HepG2 (cell line): ENCODE data around the gene ZNF512B. TPM values are rescaled to one million over a fixed set of nuclear protein-coding genes. Genes with fewer than 3 reads are reported as not detected.
A peak's percentile ranks its signal among the peaks of the same experiment; 100 is the strongest.

Experiments used
- ATAC-seq: fragments of 200-7000 bp; cut with Tn5 transposase; 3 replicates; pipeline ENCODE4 v1.9.1; 2020; ENCODE audit warnings: mild to moderate bottlenecking, moderate library complexity
- BruUV-seq: library from RNA; stranded (reverse); fragments of 400-500 nt; replicated peaks from 2 replicates; lab custom pipeline; 2021; lab: Mats Ljungman, UMichigan
- CTCF ChIA-PET: fragments of 300-600 bp; formaldehyde crosslinking; extraction: SDS; loops from one replicate; lab custom pipeline; 2021; ENCODE audit warnings: low total read pairs, inconsistent platforms, low intra/inter-chr PET ratio; lab: Yijun Ruan, JAX
- POLR2A ChIA-PET: fragments of 350-600 bp; sonication (Branson Sonifier 250); formaldehyde crosslinking; loops from one replicate; lab custom pipeline; 2020; ENCODE audit warnings: antibody characterized with exemption, inconsistent platforms; lab: Yijun Ruan, JAX
- DNase-seq: peaks from one replicate; pipeline ENCODE4 v3.0.0-alpha.2; 2015; ENCODE audit warnings: low spot score
- FAIRE-seq: peaks from 3 replicates; lab custom pipeline; 2011; peaks lifted over from hg19 to GRCh38; lab: Jason Lieb, UNC
- H2AFZ ChIP-seq: one replicate; pipeline ENCODE4 v1.6.1; 2011; ENCODE audit warnings: low read length, inconsistent platforms
- H3K27ac ChIP-seq: fragments of 300-600 bp; 3 replicates; pipeline ENCODE4 v1.8.0; 2011; ENCODE audit warnings: mixed run types, mild to moderate bottlenecking, mixed read lengths, low read length, inconsistent platforms; ENCODE audit not compliant: insufficient read depth; ENCODE audit errors: extremely low read length
- H3K27me3 ChIP-seq, 2 experiments: fragments of 200-600 bp in 1 of 2; 2 replicates in 1 of 2; 3 replicates in 1 of 2; pipeline versions ENCODE4 v1.6.0 to v1.8.0; 2011; ENCODE audit warnings: low read length in 2 of 2, mild to moderate bottlenecking in 2 of 2, moderate library complexity in 2 of 2, inconsistent platforms in 1 of 2; ENCODE audit not compliant: insufficient read depth in 2 of 2, control insufficient read depth in 1 of 2
- H3K36me3 ChIP-seq, 2 experiments: fragments of 200-600 bp in 1 of 2; replicated peaks in 1 of 2; 2 replicates in 1 of 2; 3 replicates in 1 of 2; pipeline versions ENCODE4 v1.5.1 to v1.8.0; 2011; ENCODE audit warnings: low read length in 2 of 2, inconsistent platforms in 1 of 2; ENCODE audit not compliant: insufficient read depth in 2 of 2, control insufficient read depth in 1 of 2
- H3K4me1 ChIP-seq: 2 replicates; pipeline ENCODE4 v1.5.1; 2012; ENCODE audit warnings: low read length, inconsistent platforms; ENCODE audit not compliant: insufficient read depth
- H3K4me2 ChIP-seq: 2 replicates; pipeline ENCODE4 v1.6.0; 2011; ENCODE audit warnings: low read depth, low read length, inconsistent platforms
- H3K4me3 ChIP-seq, 3 experiments: fragments of 200-600 bp in 1 of 3; sonication (generic), shearing (Covaris generic) in 1 of 3; replicated peaks in 1 of 3; 2 replicates each; pipeline ENCODE4 v1.5.1; 2011 to 2016; ENCODE audit warnings: low read length in 3 of 3, inconsistent platforms in 2 of 3, low read depth in 2 of 3, mild to moderate bottlenecking in 2 of 3, control low read depth in 1 of 3, mixed read lengths in 1 of 3; ENCODE audit not compliant: insufficient read depth in 1 of 3
- H3K79me2 ChIP-seq: one replicate; pipeline ENCODE4 v1.6.1; 2011; ENCODE audit warnings: low read length, inconsistent platforms; ENCODE audit not compliant: insufficient read depth
- H3K9ac ChIP-seq: 2 replicates; pipeline ENCODE4 v1.6.0; 2011; ENCODE audit warnings: mild to moderate bottlenecking, low read depth, low read length, inconsistent platforms; ENCODE audit not compliant: insufficient read depth
- H3K9me3 ChIP-seq: 2 replicates; pipeline ENCODE4 v1.5.1; 2012; ENCODE audit warnings: mild to moderate bottlenecking, low read length
- H4K20me1 ChIP-seq: 2 replicates; pipeline ENCODE4 v1.6.0; 2011; ENCODE audit warnings: inconsistent platforms, mild to moderate bottlenecking, low read length, moderate library complexity; ENCODE audit not compliant: insufficient read depth
- AFF4 ChIP-seq: sonication (generic); formaldehyde crosslinking; IDR thresholded peaks from 2 replicates; pipeline ENCODE4 v1.4.0; 2020; ENCODE audit warnings: missing genetic modification reagents
- POLR2A ChIP-seq, 2 experiments: IDR thresholded peaks; 2 replicates each; pipeline ENCODE4 v1.6.1; 2011; ENCODE audit warnings: low read depth in 2 of 2, low read length in 2 of 2, mild to moderate bottlenecking in 1 of 2, moderate library complexity in 1 of 2; ENCODE audit not compliant: insufficient read depth in 1 of 2
- ZNF580 ChIP-seq: IDR thresholded peaks from 2 replicates; pipeline ENCODE4 v1.6.1; 2016; ENCODE audit warnings: low read depth, borderline replicate concordance
- ZNF768 ChIP-seq: sonication (generic); formaldehyde crosslinking; IDR thresholded peaks from 2 replicates; pipeline ENCODE4 v1.4.0; 2020; ENCODE audit warnings: missing genetic modification reagents
- WGBS: methylation state at CpG from one replicate; pipeline ENCODE4 v1.1.6; 2017; ENCODE audit warnings: low lambda C conversion rate; 5-methylcytosine and 5-hydroxymethylcytosine counted together
- in situ Hi-C: cut with HindIII; loops from 2 replicates; pipeline ENCODE4 v1.10.0; 2017; ENCODE audit warnings: low pct_unique_long_range_greater_than_20kb; ENCODE audit not compliant: extremely low pct_ligation_motif_present
- intact Hi-C: fragments of 100-400 bp; cut with micrococcal nuclease; formaldehyde crosslinking; loops from one replicate; pipeline ENCODE4 v1.10.0; 2022; ENCODE audit not compliant: unreplicated experiment
- polyA plus RNA-seq, 8 experiments: library from polyadenylated mRNA; depleted of rRNA in 3 of 8; stranded (reverse) in 7 of 8; unstranded in 1 of 8; fragments of >200 nt; fragmentation: Illumina TruSeq in 4 of 8; extraction: Trizol in 4 of 8; gene quantifications; 2 replicates each; pipeline versions ENCODE4 v1.2.1 to v1.2.3, GENCODE V29; 2011 to 2016; ENCODE audit warnings: low read depth in 4 of 8, missing spikeins in 1 of 8, mixed read lengths in 1 of 8; ENCODE audit not compliant: insufficient read depth in 1 of 8
- total RNA-seq, 5 experiments: library from RNA; depleted of rRNA; stranded (reverse); fragments of >200 nt; fragmentation: Illumina TruSeq; extraction: Trizol; gene quantifications; 2 replicates each; pipeline ENCODE4 v1.2.3, GENCODE V29; 2016; ENCODE audit warnings: low read depth in 1 of 5

The ZNF512B gene
- total and polyA plus RNA-seq, 2 of the 13 experiments (the other 11 are each of a cell fraction or from before 2014, with no cell fraction given): 11.5 to 30.6 TPM

GRCh38 chr20:63932606-63933160, 37.0 kb downstream of the ZNF512B start:
- H3K4me1 ChIP-seq: no peaks in the 10 kb centered on the region
- no peak for ATAC-seq
- no TSS peak for BruUV-seq
- DNase-seq: no peak
- no peak for FAIRE-seq
- H3K9me3 ChIP-seq: no peaks in the 10 kb centered on the region
- intact Hi-C loops: no loop called here
- no peaks in the 10 kb centered on the region for H3K27me3 ChIP-seq
- TF ChIP-seq ZNF580 (CRISPR knock-in tag) (no peak), POLR2A (IDR thresholded peaks at IDR 0.05; ENCODE audit: insufficient read depth in 1 of 2, low read depth in 2 of 2, low read length in 2 of 2) (0 out of 4 replicates have a peak, but pooled peaks of 1 of the 2 experiments have one; percentile 1)
- TF ChIP-seq, all 625 proteins: peak for 1
- H3K4me3 ChIP-seq: no peak overlapping the region
- H3K27ac ChIP-seq: no peak overlapping the region
- in situ Hi-C loops: no loop called here
- H3K9ac ChIP-seq: no peak overlapping the region
- H3K36me3 ChIP-seq: peaks cover 59 to 77% of the 10 kb centered on the region in 2 experiments
- H3K79me2 ChIP-seq: no peaks in the 10 kb centered on the region
- H4K20me1 ChIP-seq: peaks cover 4% of the 10 kb centered on the region; the same call in 1 of the 2 replicates
- no peak overlapping the region for H2AFZ ChIP-seq
- ChIA-PET CTCF (no interaction called here), POLR2A (interaction anchor here (0.9 kb wide), 1 partner anchor 26 kb away, joined by 3 read pairs; no protein-coding TSS in a partner anchor)
- 97% methylated on average over 12 of the region's 17 CpGs for WGBS
- no peak overlapping the region for H3K4me2 ChIP-seq

- no peak overlapping the region for H3K27ac ChIP-seq
- 94% methylated on average over 14 of the region's 19 CpGs for whole genome bisulfite sequencing
- ChIA-PET POLR2A (no interaction called here), CTCF (no interaction called here)
- BruUV-seq: no TSS peak
- FAIRE-seq (no peak), DNase-seq (no peak), ATAC-seq (no peak)
- no peak overlapping the region for H3K4me2 ChIP-seq
- no peak overlapping the region for H3K4me3 ChIP-seq
- H3K9me3 ChIP-seq: no peaks in the 10 kb centered on the region
- in situ Hi-C loops: no loop called here
- no peak for TF ChIP-seq AFF4 (CRISPR knock-in tag)
- TF ChIP-seq ZNF768 (CRISPR knock-in tag): peak; percentile 6; the same call in 1 of the 2 replicates
- intact Hi-C loops: no loop called here
- no peak overlapping the region for H3K9ac ChIP-seq
- H2AFZ ChIP-seq: no peak overlapping the region
- peaks cover 3% of the 10 kb centered on the region for H3K79me2 ChIP-seq
- no peaks in the 10 kb centered on the region for H3K27me3 ChIP-seq
- H3K36me3 ChIP-seq: peaks cover 61 to 85% of the 10 kb centered on the region in 2 experiments
- H3K4me1 ChIP-seq: no peaks in the 10 kb centered on the region
- peaks cover 4% of the 10 kb centered on the region; the same call in 1 of the 2 replicates for H4K20me1 ChIP-seq
Observed at GRCh38 chr20:63931735-63932134, 38.0 kb downstream of the ZNF512B start.
